ENCODE measurements around the gene ITPK1.

DNA sequence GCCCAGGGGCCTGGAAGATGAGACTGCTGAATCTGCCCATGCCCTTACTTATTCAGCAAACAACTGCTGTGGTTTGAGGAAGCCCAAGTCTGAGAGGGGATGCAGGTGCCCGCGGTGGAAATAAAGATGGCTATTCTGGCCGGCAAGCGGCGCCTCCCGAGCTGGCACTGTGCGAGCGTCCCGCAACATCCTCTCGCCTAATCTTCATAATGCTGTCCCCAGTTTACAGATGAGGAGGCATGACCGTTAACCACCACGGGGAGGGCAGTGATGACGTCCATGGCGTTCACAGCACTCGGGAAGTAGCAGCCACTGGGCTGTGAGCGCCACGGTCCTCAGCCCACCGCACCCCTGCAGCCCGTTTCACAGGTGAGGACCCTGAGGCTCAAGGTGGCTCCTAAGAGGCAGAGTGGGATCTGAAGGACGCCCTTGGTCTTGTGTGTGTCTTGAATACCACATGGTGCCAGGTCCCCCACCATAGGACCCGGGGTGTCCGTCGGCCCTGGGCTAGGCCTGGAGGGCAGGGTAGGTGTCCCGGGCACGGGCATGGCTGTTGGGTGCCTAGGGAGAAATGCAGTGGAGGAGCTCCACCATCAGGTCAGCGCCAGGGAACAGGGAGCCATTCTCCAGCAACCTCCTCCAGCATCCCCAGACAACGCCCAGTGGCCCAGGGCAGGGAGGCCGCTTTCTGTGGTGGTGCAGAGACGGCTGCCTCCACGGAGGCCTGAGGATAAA, 172.6 kb downstream of the ITPK1 start:
- TF ChIP-seq CTCF (conservative IDR thresholded peaks at IDR 0.05) (no peak), ZFX (IDR thresholded peaks at IDR 0.05) (no peak)
